ENCODE results near the gene GPATCH2L. TPM values are rescaled to one million over a fixed set of nuclear protein-coding genes. Genes with fewer than 3 reads are reported as not detected.
A peak's percentile ranks its signal among the peaks of the same experiment; 100 is the strongest.

Gene GPATCH2L
- total RNA-seq, 6 experiments from 2014 or later, result 10.0 to 20.7 (median 14.7) TPM

- TF ChIP-seq CTCF (IDR thresholded peaks at IDR 0.05) (no peak), POLR2A (IDR thresholded peaks at IDR 0.05) (no peak)
- intact Hi-C loops (cut with DNase I), result no loop called here
- Histone ChIP-seq H3K36me3 (peaks cover 0 to 38% (median 9%) of the 10 kb centered on the region in 4 donors), H3K4me3 (no peak overlapping the region), H3K27me3 (no peaks in the 10 kb centered on the region), H3K27ac (no peak overlapping the region), H3K4me1 (no peaks in the 10 kb centered on the region), H3K9me3 (no peaks in the 10 kb centered on the region)
- DNase-seq (no peak), ATAC-seq (no peak)
- WGBS (ENCODE audit: insufficient coverage, low coverage, low lambda C conversion rate, missing lambda C conversion rate), result 89% methylated on average over 3 of the region's 3 CpGs
Measured at GRCh38 chr14:76168531-76168930, 16.8 kb downstream of the GPATCH2L start.

- no peak for TF ChIP-seq POLR2A (IDR thresholded peaks at IDR 0.05)
- no peak for TF ChIP-seq CTCF (IDR thresholded peaks at IDR 0.05)
- Histone ChIP-seq H3K36me3 (peaks cover 0 to 40% (median 8%) of the 10 kb centered on the region in 4 donors), H3K9me3 (no peaks in the 10 kb centered on the region), H3K4me3 (no peak overlapping the region), H3K27me3 (no peaks in the 10 kb centered on the region), H3K4me1 (no peaks in the 10 kb centered on the region), H3K27ac (no peak overlapping the region)
- ATAC-seq (no peak), DNase-seq (no peak)
- intact Hi-C loops (cut with DNase I), result no loop called here
- 81% methylated on average over 3 of the region's 3 CpGs for WGBS (ENCODE audit: insufficient coverage, low coverage, low lambda C conversion rate, missing lambda C conversion rate)
Measured at GRCh38 chr14:76169776-76170175, 18.1 kb downstream of the GPATCH2L start.

- Histone ChIP-seq H3K9me3 (no peaks in the 10 kb centered on the region), H3K4me3 (no peak overlapping the region), H3K36me3 (peaks cover 0 to 48% (median 11%) of the 10 kb centered on the region in 4 donors), H3K27ac (no peak overlapping the region), H3K4me1 (peaks cover 0 to 4% (median 0%) of the 10 kb centered on the region in 4 donors), H3K27me3 (no peaks in the 10 kb centered on the region)
- WGBS (ENCODE audit: insufficient coverage, low coverage, low lambda C conversion rate, missing lambda C conversion rate), result 92% methylated on average over 2 of the region's 2 CpGs
- TF ChIP-seq CTCF (IDR thresholded peaks at IDR 0.05) (no peak), POLR2A (IDR thresholded peaks at IDR 0.05) (no peak)
- ATAC-seq (no peak), DNase-seq (no peak)
- intact Hi-C loops (cut with DNase I), result no loop called here
Measured at GRCh38 chr14:76174982-76175381, 23.3 kb downstream of the GPATCH2L start.

- peaks cover 0 to 4% (median 0%) of the 10 kb centered on the region in 4 donors for H3K4me1 ChIP-seq
- no peak overlapping the region for H3K4me3 ChIP-seq
- ATAC-seq (no peak), DNase-seq (no peak)
- H3K9me3 ChIP-seq, result no peaks in the 10 kb centered on the region
- intact Hi-C loops (cut with DNase I), result no loop called here
- H3K27me3 ChIP-seq, result no peaks in the 10 kb centered on the region
- WGBS (ENCODE audit: insufficient coverage, low coverage, low lambda C conversion rate, missing lambda C conversion rate), result 96% methylated on average over 3 of the region's 3 CpGs
- peaks cover 0 to 57% (median 14%) of the 10 kb centered on the region in 4 donors for H3K36me3 ChIP-seq
- H3K27ac ChIP-seq, result no peak overlapping the region
- TF ChIP-seq CTCF (IDR thresholded peaks at IDR 0.05) (no peak), POLR2A (IDR thresholded peaks at IDR 0.05) (no peak)
Measured at GRCh38 chr14:76175942-76176341, 24.2 kb downstream of the GPATCH2L start.

GRCh38 chr14:76181546-76181945 is 29.8 kb downstream of the GPATCH2L start:
- 81% methylated on average over 1 of the region's 1 CpG for WGBS (ENCODE audit: insufficient coverage, low coverage, low lambda C conversion rate, missing lambda C conversion rate)

More at GRCh38 chr14:76181546-76181945, 29.8 kb downstream of the GPATCH2L start:
- H3K9me3 ChIP-seq, result no peaks in the 10 kb centered on the region
- DNase-seq (no peak), ATAC-seq (no peak)
- H3K27ac ChIP-seq, result no peak overlapping the region
- no peak overlapping the region for H3K4me3 ChIP-seq
- TF ChIP-seq CTCF (IDR thresholded peaks at IDR 0.05) (peak in 1 of 4 donors; percentile 26), POLR2A (IDR thresholded peaks at IDR 0.05) (no peak)
- peaks cover 0 to 51% (median 10%) of the 10 kb centered on the region in 4 donors for H3K36me3 ChIP-seq
- no peaks in the 10 kb centered on the region for H3K27me3 ChIP-seq
- intact Hi-C loops (cut with DNase I), result no loop called here
- peaks cover 0 to 4% (median 0%) of the 10 kb centered on the region in 4 donors for H3K4me1 ChIP-seq
